HG03095 (cell line): Measurements from ENCODE around the gene BRD3OS.
A peak's percentile ranks its signal among the peaks of the same experiment; 100 is the strongest.
"Not testable (repeated sequence)": the region's sequence is repeated elsewhere in the genome, so short reads cannot be mapped to it uniquely, and the experiment has no call there.

Source experiments
- ATAC-seq: cut with Tn5 transposase; IDR thresholded peaks from one replicate; pipeline ENCODE4 v1.9.1; 2021; ENCODE audit warnings: moderate library complexity; ENCODE audit not compliant: unreplicated experiment

Gene BRD3OS

GRCh38 chr9:133987946-133988665 lies 37.2 kb upstream of the BRD3OS start:
- ATAC-seq, result no peak

- ATAC-seq, result not testable (repeated sequence)
Observed at GRCh38 chr9:133988771-133989170, 36.5 kb upstream of the BRD3OS start.

GRCh38 chr9:133989625-133990365 lies 35.5 kb upstream of the BRD3OS start:
- no peak for ATAC-seq

- no peak for ATAC-seq
Observed at GRCh38 chr9:133990366-133991213, 34.7 kb upstream of the BRD3OS start.

GRCh38 chr9:133991214-133991921 lies 33.9 kb upstream of the BRD3OS start:
- ATAC-seq, result peak; percentile 2

- peak; percentile 44 for ATAC-seq
Observed at GRCh38 chr9:133991964-133992779, 33.1 kb upstream of the BRD3OS start, which contains the start of gene VAV2. TSS of gene VAV2 (minus strand) at chr9:133992324. CDS start at chr9:133992278, 46 bp downstream.

GRCh38 chr9:133992780-133993634 lies 32.3 kb upstream of the BRD3OS start:
- ATAC-seq, result peak; percentile 38

GRCh38 chr9:133993635-133994253 lies 31.5 kb upstream of the BRD3OS start:
- ATAC-seq, result no peak

- ATAC-seq, result no peak
Observed at GRCh38 chr9:133994353-133995011, 30.8 kb upstream of the BRD3OS start.

- ATAC-seq, result no peak
Observed at GRCh38 chr9:133995012-133995896, 30.0 kb upstream of the BRD3OS start.

- ATAC-seq, result no peak
Observed at GRCh38 chr9:133996531-133997520, 28.5 kb upstream of the BRD3OS start.

GRCh38 chr9:133997584-133997983 lies 27.7 kb upstream of the BRD3OS start:
- ATAC-seq, result no peak

GRCh38 chr9:133998915-133999595 lies 26.2 kb upstream of the BRD3OS start:
- no peak for ATAC-seq

- ATAC-seq, result no peak
Observed at GRCh38 chr9:133999851-134000265, 25.4 kb upstream of the BRD3OS start.

GRCh38 chr9:134002796-134003195 lies 22.5 kb upstream of the BRD3OS start:
- no peak for ATAC-seq
